T-helper 22 cell (primary cell): ENCODE results near the gene KNL1.
"Not testable (repeated sequence)": the region's sequence is repeated elsewhere in the genome, so short reads cannot be mapped to it uniquely, and the experiment has no call there.

Experiments
- DNase-seq: peaks from one replicate; pipeline ENCODE4 v3.0.0-alpha.2; 2020; ENCODE audit warnings: low read depth

Gene KNL1

GRCh38 chr15:40590667-40591050 is 3.4 kb upstream of the KNL1 start:
- no peak for DNase-seq

- no peak for DNase-seq
These were observed 2.7 kb upstream of the KNL1 start for GRCh38 chr15:40591389-40591788.

GRCh38 chr15:40593165-40593564 is 884 bp upstream of the KNL1 start:
- DNase-seq = no peak

- DNase-seq = no peak
These were observed 384 bp downstream of the KNL1 start for GRCh38 chr15:40594429-40594836.

- DNase-seq = no peak
These were observed 1.2 kb downstream of the KNL1 start for GRCh38 chr15:40595219-40595618.

- no peak for DNase-seq
These were observed 1.7 kb downstream of the KNL1 start for GRCh38 chr15:40595773-40596172.

GRCh38 chr15:40597024-40597423 is 3.0 kb downstream of the KNL1 start:
- DNase-seq = no peak

GRCh38 chr15:40598126-40598525 is 4.1 kb downstream of the KNL1 start:
- DNase-seq = no peak

- no peak for DNase-seq
These were observed 4.6 kb downstream of the KNL1 start for GRCh38 chr15:40598672-40599071.

GRCh38 chr15:40600956-40601355 is 6.9 kb downstream of the KNL1 start:
- no peak for DNase-seq

GRCh38 chr15:40603935-40604334 is 9.9 kb downstream of the KNL1 start:
- DNase-seq = no peak

GRCh38 chr15:40613080-40613479 is 19.0 kb downstream of the KNL1 start:
- DNase-seq = no peak

- DNase-seq = no peak
These were observed 24.0 kb downstream of the KNL1 start for GRCh38 chr15:40618023-40618422.

GRCh38 chr15:40618906-40619305 is 24.9 kb downstream of the KNL1 start:
- DNase-seq = no peak

GRCh38 chr15:40623361-40623760 is 29.3 kb downstream of the KNL1 start:
- DNase-seq = no peak

GRCh38 chr15:40630313-40630712 is 36.3 kb downstream of the KNL1 start:
- no peak for DNase-seq

GRCh38 chr15:40633178-40633577 is 39.1 kb downstream of the KNL1 start:
- no peak for DNase-seq

GRCh38 chr15:40637221-40637745 is 43.2 kb downstream of the KNL1 start:
- DNase-seq = no peak

GRCh38 chr15:40639677-40640076 is 45.6 kb downstream of the KNL1 start:
- DNase-seq = no peak

- no peak for DNase-seq
These were observed 53.5 kb downstream of the KNL1 start for GRCh38 chr15:40647523-40647922.

- DNase-seq = no peak
These were observed 56.4 kb downstream of the KNL1 start for GRCh38 chr15:40650479-40650878.

- no peak for DNase-seq
These were observed 66.6 kb downstream of the KNL1 start for GRCh38 chr15:40660686-40661085.

- no peak for DNase-seq
These were observed 70.9 kb downstream of the KNL1 start for GRCh38 chr15:40664909-40665308.

- DNase-seq = not testable (repeated sequence)
These were observed 82.2 kb downstream of the KNL1 start for GRCh38 chr15:40676290-40676689.

GRCh38 chr15:40676906-40677305 is 82.9 kb downstream of the KNL1 start:
- not testable (repeated sequence) for DNase-seq
